MM.1S (cell line): ENCODE results near the gene VPS9D1.

ENCODE experiments used
- DNase-seq: peaks from one replicate; pipeline ENCODE4 v3.0.0-alpha.2; 2015
- H2AFZ ChIP-seq: fragments of 300-600 bp; sonication (generic); 2 replicates; pipeline ENCODE4 v1.6.0; 2016; ENCODE audit warnings: antibody characterized with exemption, low read length
- H3F3A ChIP-seq: fragments of 300-600 bp; sonication (generic); 2 replicates; pipeline ENCODE4 v1.6.1; 2016; ENCODE audit warnings: mild to moderate bottlenecking, antibody characterized with exemption, low read length, moderate library complexity, mixed read lengths; ENCODE audit not compliant: insufficient read depth
- H3K27ac ChIP-seq: fragments of 300-600 bp; sonication (generic); 2 replicates; pipeline ENCODE4 v1.5.1; 2016; ENCODE audit warnings: mild to moderate bottlenecking, low read length
- H3K27me3 ChIP-seq: fragments of 300-600 bp; sonication (generic); replicated peaks from 2 replicates; pipeline ENCODE4 v1.6.0; 2016; ENCODE audit warnings: low read length; ENCODE audit not compliant: insufficient read depth
- H3K36me3 ChIP-seq: fragments of 300-600 bp; sonication (generic); replicated peaks from 2 replicates; pipeline ENCODE4 v1.6.1; 2016; ENCODE audit warnings: mild to moderate bottlenecking, low read length, mixed read lengths; ENCODE audit not compliant: insufficient read depth
- H3K4me1 ChIP-seq: fragments of 300-600 bp; sonication (generic); 2 replicates; pipeline ENCODE4 v1.6.1; 2016; ENCODE audit warnings: low read length, mixed read lengths
- H3K4me2 ChIP-seq: fragments of 300-600 bp; sonication (generic); 2 replicates; pipeline ENCODE4 v1.6.0; 2016; ENCODE audit warnings: low read depth, low read length
- H3K4me3 ChIP-seq: fragments of 300-600 bp; sonication (generic); 2 replicates; pipeline ENCODE4 v1.5.1; 2016; ENCODE audit warnings: low read length, mixed read lengths
- H3K79me2 ChIP-seq: fragments of 300-600 bp; sonication (generic); 2 replicates; pipeline ENCODE4 v1.6.1; 2016; ENCODE audit warnings: mixed run types, low read length, mixed read lengths
- H3K9ac ChIP-seq: fragments of 300-600 bp; sonication (generic); 2 replicates; pipeline ENCODE4 v1.6.1; 2016; ENCODE audit warnings: low read length, mixed read lengths
- H3K9me2 ChIP-seq: fragments of 300-600 bp; sonication (generic); replicated peaks from 2 replicates; pipeline ENCODE4 v1.6.1; 2016; ENCODE audit warnings: mild to moderate bottlenecking, low read length, mixed read lengths; ENCODE audit not compliant: insufficient read depth
- H3K9me3 ChIP-seq: fragments of 300-600 bp; sonication (generic); replicated peaks from 2 replicates; pipeline ENCODE4 v1.6.1; 2016; ENCODE audit warnings: mild to moderate bottlenecking, low read length, mixed read lengths; ENCODE audit not compliant: insufficient read depth
- H4K20me1 ChIP-seq: fragments of 300-600 bp; sonication (generic); 2 replicates; pipeline ENCODE4 v1.6.1; 2016; ENCODE audit warnings: mild to moderate bottlenecking, low read length, moderate library complexity, mixed read lengths; ENCODE audit not compliant: insufficient read depth
- EZH2 ChIP-seq: fragments of 300-600 bp; sonication (generic); optimal IDR thresholded peaks from 2 replicates; pipeline ENCODE3; 2017; ENCODE audit warnings: low read depth, mild to moderate bottlenecking, antibody characterized with exemption, low read length, mixed read lengths
- EZH2phosphoT487 ChIP-seq: fragments of 300-600 bp; sonication (generic); IDR thresholded peaks from 2 replicates; pipeline ENCODE4 v1.6.1; 2018; ENCODE audit warnings: antibody characterized with exemption, low read length
- TF ChIP-seq, protein P1 (sequence below): fragments of 300-600 bp; sonication (generic); IDR thresholded peaks from 2 replicates; pipeline ENCODE4 v1.5.1; 2016; ENCODE audit warnings: antibody characterized with exemption, low read length, mixed read lengths

Gene VPS9D1

DNA sequence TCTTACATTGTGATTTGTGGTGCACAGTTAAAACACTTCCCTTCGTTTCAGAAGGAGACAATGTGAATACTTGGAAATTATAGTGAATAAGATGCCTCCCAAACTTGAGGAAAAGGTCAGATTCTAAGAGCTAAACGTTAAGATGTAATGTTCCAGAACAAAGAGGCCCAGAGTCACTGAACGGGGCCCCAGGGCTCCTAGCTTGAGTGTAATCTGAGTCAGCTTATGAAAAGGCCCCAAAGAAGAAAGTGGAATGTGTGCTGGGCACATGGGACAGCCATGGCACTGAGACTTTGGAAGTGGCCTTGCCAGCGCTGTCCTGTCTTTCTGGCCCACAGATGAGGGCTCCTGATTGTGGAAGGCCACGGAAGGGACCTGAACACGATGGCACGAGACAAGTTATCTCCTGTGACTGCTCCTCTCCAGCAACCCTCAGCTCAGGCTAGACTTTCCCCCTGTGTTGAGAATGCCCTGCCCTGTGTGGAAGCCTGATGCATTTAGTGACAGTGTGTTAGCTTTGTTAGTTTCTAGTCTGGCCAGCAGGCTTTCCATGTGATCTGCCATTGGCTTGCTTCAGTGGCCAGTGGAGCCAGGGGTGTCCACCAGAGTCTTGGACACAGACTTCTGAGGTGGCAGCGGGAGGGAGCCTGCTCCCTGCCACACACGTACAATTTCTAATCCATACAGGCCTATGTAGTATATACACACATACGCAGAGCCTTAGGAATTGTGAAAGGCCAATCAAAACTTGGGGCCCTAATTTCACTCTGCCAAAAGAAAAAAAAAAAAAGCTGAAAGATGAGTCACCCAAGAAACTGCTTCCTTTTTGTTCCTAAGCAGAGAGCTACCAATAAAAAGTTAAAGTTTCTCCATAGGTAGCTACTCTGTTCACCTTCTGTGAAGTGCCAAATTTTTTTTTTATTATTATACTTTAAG is 49.9 kb downstream of the VPS9D1 start:
- no peaks in the 10 kb centered on the region for H3K79me2 ChIP-seq
- no peaks in the 10 kb centered on the region for H3K4me1 ChIP-seq
- H4K20me1 ChIP-seq = no peaks in the 10 kb centered on the region
- H3K27ac ChIP-seq = no peak overlapping the region
- TF ChIP-seq, protein P1, sequence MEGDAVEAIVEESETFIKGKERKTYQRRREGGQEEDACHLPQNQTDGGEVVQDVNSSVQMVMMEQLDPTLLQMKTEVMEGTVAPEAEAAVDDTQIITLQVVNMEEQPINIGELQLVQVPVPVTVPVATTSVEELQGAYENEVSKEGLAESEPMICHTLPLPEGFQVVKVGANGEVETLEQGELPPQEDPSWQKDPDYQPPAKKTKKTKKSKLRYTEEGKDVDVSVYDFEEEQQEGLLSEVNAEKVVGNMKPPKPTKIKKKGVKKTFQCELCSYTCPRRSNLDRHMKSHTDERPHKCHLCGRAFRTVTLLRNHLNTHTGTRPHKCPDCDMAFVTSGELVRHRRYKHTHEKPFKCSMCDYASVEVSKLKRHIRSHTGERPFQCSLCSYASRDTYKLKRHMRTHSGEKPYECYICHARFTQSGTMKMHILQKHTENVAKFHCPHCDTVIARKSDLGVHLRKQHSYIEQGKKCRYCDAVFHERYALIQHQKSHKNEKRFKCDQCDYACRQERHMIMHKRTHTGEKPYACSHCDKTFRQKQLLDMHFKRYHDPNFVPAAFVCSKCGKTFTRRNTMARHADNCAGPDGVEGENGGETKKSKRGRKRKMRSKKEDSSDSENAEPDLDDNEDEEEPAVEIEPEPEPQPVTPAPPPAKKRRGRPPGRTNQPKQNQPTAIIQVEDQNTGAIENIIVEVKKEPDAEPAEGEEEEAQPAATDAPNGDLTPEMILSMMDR = no peak
- no peak for TF ChIP-seq EZH2phosphoT487
- TF ChIP-seq EZH2 = no peak
- no peaks in the 10 kb centered on the region for H3K9me2 ChIP-seq
- H3K4me2 ChIP-seq = no peak overlapping the region
- no peaks in the 10 kb centered on the region for H3K36me3 ChIP-seq
- H3F3A ChIP-seq = no peaks in the 10 kb centered on the region
- no peaks in the 10 kb centered on the region for H3K9me3 ChIP-seq
- H3K4me3 ChIP-seq = no peak overlapping the region
- no peak for DNase-seq
- no peaks in the 10 kb centered on the region for H3K27me3 ChIP-seq
- H2AFZ ChIP-seq = no peak overlapping the region
- no peak overlapping the region for H3K9ac ChIP-seq

DNA sequence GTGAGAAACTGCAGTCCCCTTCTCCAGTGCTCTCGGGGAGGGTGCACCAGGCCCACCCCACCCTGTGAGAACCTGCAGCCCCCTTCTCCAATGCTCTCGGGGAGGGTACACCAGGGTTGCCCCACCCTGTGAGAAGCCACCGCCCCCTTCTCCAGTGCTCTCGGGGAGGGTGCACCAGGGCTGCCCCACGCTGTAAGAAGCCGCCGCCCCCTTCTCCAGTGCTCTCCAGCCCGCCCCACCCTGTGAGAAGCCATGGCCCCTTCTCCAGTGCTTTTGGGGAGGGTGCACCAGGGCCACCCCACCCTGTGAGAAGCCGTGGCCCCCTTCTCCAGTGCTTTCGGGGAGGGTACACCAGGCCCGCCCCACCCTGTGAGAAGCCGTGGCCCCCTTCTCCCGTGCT is 50.9 kb downstream of the VPS9D1 start:
- H2AFZ ChIP-seq = no peak overlapping the region
- no peaks in the 10 kb centered on the region for H3K36me3 ChIP-seq
- H3K4me1 ChIP-seq = no peaks in the 10 kb centered on the region
- TF ChIP-seq EZH2 (no peak), EZH2phosphoT487 (no peak)
- TF ChIP-seq, protein P1 = no peak
- H3F3A ChIP-seq = no peaks in the 10 kb centered on the region
- no peaks in the 10 kb centered on the region for H3K9me2 ChIP-seq
- no peak overlapping the region for H3K27ac ChIP-seq
- no peaks in the 10 kb centered on the region for H3K27me3 ChIP-seq
- no peaks in the 10 kb centered on the region for H3K79me2 ChIP-seq
- DNase-seq = no peak
- H3K9ac ChIP-seq = no peak overlapping the region
- H3K4me2 ChIP-seq = no peak overlapping the region
- H3K4me3 ChIP-seq = no peak overlapping the region
- no peaks in the 10 kb centered on the region for H3K9me3 ChIP-seq
- H4K20me1 ChIP-seq = no peaks in the 10 kb centered on the region

DNA sequence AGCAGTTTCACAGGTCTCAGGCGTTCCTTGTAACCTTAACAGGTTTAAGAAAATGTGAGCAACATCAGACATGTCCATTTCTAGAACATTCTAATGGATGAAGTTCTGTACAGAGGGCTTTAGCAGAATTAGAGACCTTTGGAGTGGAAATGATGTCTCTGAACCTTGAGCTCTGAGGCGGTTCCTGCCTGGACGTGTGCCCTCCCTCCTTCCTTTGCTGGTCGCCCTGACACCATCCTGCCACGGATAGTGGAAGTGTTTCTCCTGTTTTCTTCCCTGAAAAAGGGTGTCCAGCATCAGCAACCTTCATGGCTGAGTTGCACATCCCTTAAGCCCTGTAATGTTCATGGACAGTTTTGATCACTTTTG is 51.9 kb downstream of the VPS9D1 start:
- H3K36me3 ChIP-seq = no peaks in the 10 kb centered on the region
- H2AFZ ChIP-seq = no peak overlapping the region
- H3K27me3 ChIP-seq = no peaks in the 10 kb centered on the region
- H3K79me2 ChIP-seq = no peaks in the 10 kb centered on the region
- H3K4me2 ChIP-seq = no peak overlapping the region
- no peak overlapping the region for H3K27ac ChIP-seq
- TF ChIP-seq EZH2 (no peak), EZH2phosphoT487 (no peak)
- TF ChIP-seq, protein P1 = no peak
- no peaks in the 10 kb centered on the region for H4K20me1 ChIP-seq
- DNase-seq = no peak
- no peaks in the 10 kb centered on the region for H3K4me1 ChIP-seq
- H3K9me2 ChIP-seq = no peaks in the 10 kb centered on the region
- no peaks in the 10 kb centered on the region for H3F3A ChIP-seq
- H3K9me3 ChIP-seq = no peaks in the 10 kb centered on the region
- no peak overlapping the region for H3K4me3 ChIP-seq
- H3K9ac ChIP-seq = no peak overlapping the region
